ENCODE data around the gene SYT14.
A peak's percentile ranks its signal among the peaks of the same experiment; 100 is the strongest.

Gene SYT14

GRCh38 chr1:210132582-210132981 lies 194.6 kb downstream of the SYT14 start:
- peak; percentile 8 to 53 (median 43) for DNase-seq
- no peaks in the 10 kb centered on the region for H3K36me3 ChIP-seq (ENCODE audit: control insufficient read depth in 4 of 4, insufficient read depth in 4 of 4, low read length in 3 of 4)
- peaks cover 0 to 3% (median 0%) of the 10 kb centered on the region in 5 experiments for H3K27me3 ChIP-seq (replicated peaks in 2 of 5; ENCODE audit: control insufficient read depth in 4 of 5, insufficient read depth in 5 of 5, low read length in 4 of 5)
- WGBS (ENCODE audit: insufficient coverage), result 100% methylated on average over 1 of the region's 3 CpGs
- no peaks in the 10 kb centered on the region for H3K4me1 ChIP-seq (ENCODE audit: control extremely low read depth in 1 of 4, control insufficient read depth in 4 of 4, insufficient read depth in 4 of 4, low read length in 3 of 4)
- H3K27ac ChIP-seq (ENCODE audit: insufficient read depth in 1 of 2, low read depth in 1 of 2, low read length in 2 of 2, poor library complexity in 1 of 2, severe bottlenecking in 2 of 2), result no peak overlapping the region
- ChIA-PET POLR2A (no interaction called here), CTCF (no interaction called here)
- no peak overlapping the region for H3K4me3 ChIP-seq (ENCODE audit: control insufficient read depth in 1 of 7, extremely low read depth in 1 of 7, insufficient read depth in 4 of 7, low read depth in 2 of 7, low read length in 6 of 7)
- H3K9me3 ChIP-seq (ENCODE audit: control extremely low read depth in 1 of 5, control insufficient read depth in 4 of 5, insufficient read depth in 2 of 5, low read depth in 1 of 5, low read length in 4 of 5), result no peaks in the 10 kb centered on the region

- peak; percentile 57 to 75 (median 70) for DNase-seq
- H3K9me3 ChIP-seq (ENCODE audit: control extremely low read depth in 1 of 5, control insufficient read depth in 4 of 5, insufficient read depth in 2 of 5, low read depth in 1 of 5, low read length in 4 of 5), result peaks cover 0 to 5% (median 0%) of the 10 kb centered on the region in 5 experiments
- H3K27me3 ChIP-seq (replicated peaks in 2 of 5; ENCODE audit: control insufficient read depth in 4 of 5, insufficient read depth in 5 of 5, low read length in 4 of 5), result peaks cover 0 to 7% (median 0%) of the 10 kb centered on the region in 5 experiments
- no peaks in the 10 kb centered on the region for H3K36me3 ChIP-seq (ENCODE audit: control insufficient read depth in 4 of 4, insufficient read depth in 4 of 4, low read length in 3 of 4)
- CTCF ChIA-PET, result interaction anchor here (0.6 to 3.2 kb wide), 15 partner anchors 9 to 271 kb away, joined by 3 to 17 read pairs (median 3); no protein-coding TSS in a partner anchor
- no peaks in the 10 kb centered on the region for H3K4me1 ChIP-seq (ENCODE audit: control extremely low read depth in 1 of 4, control insufficient read depth in 4 of 4, insufficient read depth in 4 of 4, low read length in 3 of 4)
- 100% methylated on average over 1 of the region's 4 CpGs for WGBS (ENCODE audit: insufficient coverage)
- no peak overlapping the region for H3K27ac ChIP-seq (ENCODE audit: insufficient read depth in 1 of 2, low read depth in 1 of 2, low read length in 2 of 2, poor library complexity in 1 of 2, severe bottlenecking in 2 of 2)
- POLR2A ChIA-PET, result no interaction called here
- H3K4me3 ChIP-seq (ENCODE audit: control insufficient read depth in 1 of 7, extremely low read depth in 1 of 7, insufficient read depth in 4 of 7, low read depth in 2 of 7, low read length in 6 of 7), result no peak overlapping the region
Measured at GRCh38 chr1:210143465-210144062, 205.5 kb downstream of the SYT14 start.

- Histone ChIP-seq H3K9me3 (ENCODE audit: control extremely low read depth in 1 of 5, control insufficient read depth in 4 of 5, insufficient read depth in 2 of 5, low read depth in 1 of 5, low read length in 4 of 5) (peaks cover 0 to 2% (median 0%) of the 10 kb centered on the region in 5 experiments), H3K36me3 (ENCODE audit: control insufficient read depth in 4 of 4, insufficient read depth in 4 of 4, low read length in 3 of 4) (no peaks in the 10 kb centered on the region), H3K27me3 (replicated peaks in 2 of 5; ENCODE audit: control insufficient read depth in 4 of 5, insufficient read depth in 5 of 5, low read length in 4 of 5) (peaks cover 0 to 5% (median 0%) of the 10 kb centered on the region in 5 experiments), H3K27ac (ENCODE audit: insufficient read depth in 1 of 2, low read depth in 1 of 2, low read length in 2 of 2, poor library complexity in 1 of 2, severe bottlenecking in 2 of 2) (no peak overlapping the region), H3K4me1 (ENCODE audit: control extremely low read depth in 1 of 4, control insufficient read depth in 4 of 4, insufficient read depth in 4 of 4, low read length in 3 of 4) (no peaks in the 10 kb centered on the region), H3K4me3 (ENCODE audit: control insufficient read depth in 1 of 7, extremely low read depth in 1 of 7, insufficient read depth in 4 of 7, low read depth in 2 of 7, low read length in 6 of 7) (no peak overlapping the region)
- POLR2A ChIA-PET, result no interaction called here
- 100% methylated on average over 1 of the region's 3 CpGs for WGBS (ENCODE audit: insufficient coverage)
- DNase-seq, result no peak
- CTCF ChIA-PET, result interaction anchor here (1.0 to 3.2 kb wide), 4 partner anchors 12 to 166 kb away, joined by 3 to 17 read pairs (median 6); no protein-coding TSS in a partner anchor
Measured at GRCh38 chr1:210144736-210145135, 206.7 kb downstream of the SYT14 start.

GRCh38 chr1:210151052-210151672 lies 213.1 kb downstream of the SYT14 start:
- no peak overlapping the region for H3K27ac ChIP-seq (ENCODE audit: insufficient read depth in 1 of 2, low read depth in 1 of 2, low read length in 2 of 2, poor library complexity in 1 of 2, severe bottlenecking in 2 of 2)
- H3K4me3 ChIP-seq (ENCODE audit: control insufficient read depth in 1 of 7, extremely low read depth in 1 of 7, insufficient read depth in 4 of 7, low read depth in 2 of 7, low read length in 6 of 7), result no peak overlapping the region
- POLR2A ChIA-PET, result interaction anchor here (0.6 kb wide), 1 partner anchor 539 kb away, joined by 4 read pairs; no protein-coding TSS in a partner anchor
- DNase-seq, result no peak
- no peaks in the 10 kb centered on the region for H3K36me3 ChIP-seq (ENCODE audit: control insufficient read depth in 4 of 4, insufficient read depth in 4 of 4, low read length in 3 of 4)
- WGBS (ENCODE audit: insufficient coverage), result 100% methylated on average over 2 of the region's 3 CpGs
- CTCF ChIA-PET, result no interaction called here
- H3K27me3 ChIP-seq (replicated peaks in 2 of 5; ENCODE audit: control insufficient read depth in 4 of 5, insufficient read depth in 5 of 5, low read length in 4 of 5), result no peaks in the 10 kb centered on the region
- H3K4me1 ChIP-seq (ENCODE audit: control extremely low read depth in 1 of 4, control insufficient read depth in 4 of 4, insufficient read depth in 4 of 4, low read length in 3 of 4), result no peaks in the 10 kb centered on the region
- H3K9me3 ChIP-seq (ENCODE audit: control extremely low read depth in 1 of 5, control insufficient read depth in 4 of 5, insufficient read depth in 2 of 5, low read depth in 1 of 5, low read length in 4 of 5), result no peaks in the 10 kb centered on the region

- no peak overlapping the region for H3K4me3 ChIP-seq (ENCODE audit: control insufficient read depth in 1 of 7, extremely low read depth in 1 of 7, insufficient read depth in 4 of 7, low read depth in 2 of 7, low read length in 6 of 7)
- ChIA-PET CTCF (no interaction called here), POLR2A (no interaction called here)
- no peak for DNase-seq
- H3K27ac ChIP-seq (ENCODE audit: insufficient read depth in 1 of 2, low read depth in 1 of 2, low read length in 2 of 2, poor library complexity in 1 of 2, severe bottlenecking in 2 of 2), result no peak overlapping the region
- no peaks in the 10 kb centered on the region for H3K4me1 ChIP-seq (ENCODE audit: control extremely low read depth in 1 of 4, control insufficient read depth in 4 of 4, insufficient read depth in 4 of 4, low read length in 3 of 4)
- H3K9me3 ChIP-seq (ENCODE audit: control extremely low read depth in 1 of 5, control insufficient read depth in 4 of 5, insufficient read depth in 2 of 5, low read depth in 1 of 5, low read length in 4 of 5), result no peaks in the 10 kb centered on the region
- no CpG with 5 or more reads among the region's 2 CpGs for WGBS (ENCODE audit: insufficient coverage)
- H3K36me3 ChIP-seq (ENCODE audit: control insufficient read depth in 4 of 4, insufficient read depth in 4 of 4, low read length in 3 of 4), result no peaks in the 10 kb centered on the region
- no peaks in the 10 kb centered on the region for H3K27me3 ChIP-seq (replicated peaks in 2 of 5; ENCODE audit: control insufficient read depth in 4 of 5, insufficient read depth in 5 of 5, low read length in 4 of 5)
Measured at GRCh38 chr1:210159211-210159610, 221.2 kb downstream of the SYT14 start.

- POLR2A ChIA-PET, result no interaction called here
- H3K36me3 ChIP-seq (ENCODE audit: control insufficient read depth in 4 of 4, insufficient read depth in 4 of 4, low read length in 3 of 4), result no peaks in the 10 kb centered on the region
- H3K4me1 ChIP-seq (ENCODE audit: control extremely low read depth in 1 of 4, control insufficient read depth in 4 of 4, insufficient read depth in 4 of 4, low read length in 3 of 4), result no peaks in the 10 kb centered on the region
- CTCF ChIA-PET, result no interaction called here
- peaks cover 0 to 4% (median 0%) of the 10 kb centered on the region in 5 experiments for H3K27me3 ChIP-seq (replicated peaks in 2 of 5; ENCODE audit: control insufficient read depth in 4 of 5, insufficient read depth in 5 of 5, low read length in 4 of 5)
- H3K27ac ChIP-seq (ENCODE audit: insufficient read depth in 1 of 2, low read depth in 1 of 2, low read length in 2 of 2, poor library complexity in 1 of 2, severe bottlenecking in 2 of 2), result no peak overlapping the region
- WGBS (ENCODE audit: insufficient coverage), result 100% methylated on average over 1 of the region's 7 CpGs
- H3K9me3 ChIP-seq (ENCODE audit: control extremely low read depth in 1 of 5, control insufficient read depth in 4 of 5, insufficient read depth in 2 of 5, low read depth in 1 of 5, low read length in 4 of 5), result peaks cover 0 to 1% (median 0%) of the 10 kb centered on the region in 5 experiments
- no peak overlapping the region for H3K4me3 ChIP-seq (ENCODE audit: control insufficient read depth in 1 of 7, extremely low read depth in 1 of 7, insufficient read depth in 4 of 7, low read depth in 2 of 7, low read length in 6 of 7)
- DNase-seq, result no peak
Measured at GRCh38 chr1:210170220-210170619, 232.2 kb downstream of the SYT14 start.

GRCh38 chr1:210174133-210174532 lies 236.1 kb downstream of the SYT14 start:
- CTCF ChIA-PET, result no interaction called here

More at GRCh38 chr1:210174133-210174532, 236.1 kb downstream of the SYT14 start:
- Histone ChIP-seq H3K9me3 (ENCODE audit: control extremely low read depth in 1 of 5, control insufficient read depth in 4 of 5, insufficient read depth in 2 of 5, low read depth in 1 of 5, low read length in 4 of 5) (peaks cover 0 to 1% (median 0%) of the 10 kb centered on the region in 5 experiments), H3K4me3 (ENCODE audit: control insufficient read depth in 1 of 7, extremely low read depth in 1 of 7, insufficient read depth in 4 of 7, low read depth in 2 of 7, low read length in 6 of 7) (no peak overlapping the region), H3K27ac (ENCODE audit: insufficient read depth in 1 of 2, low read depth in 1 of 2, low read length in 2 of 2, poor library complexity in 1 of 2, severe bottlenecking in 2 of 2) (no peak overlapping the region), H3K27me3 (replicated peaks in 2 of 5; ENCODE audit: control insufficient read depth in 4 of 5, insufficient read depth in 5 of 5, low read length in 4 of 5) (peaks cover 0 to 2% (median 0%) of the 10 kb centered on the region in 5 experiments), H3K4me1 (ENCODE audit: control extremely low read depth in 1 of 4, control insufficient read depth in 4 of 4, insufficient read depth in 4 of 4, low read length in 3 of 4) (no peaks in the 10 kb centered on the region), H3K36me3 (ENCODE audit: control insufficient read depth in 4 of 4, insufficient read depth in 4 of 4, low read length in 3 of 4) (no peaks in the 10 kb centered on the region)
- POLR2A ChIA-PET, result no interaction called here
- 93% methylated on average over 3 of the region's 8 CpGs for WGBS (ENCODE audit: insufficient coverage)
- no peak for DNase-seq
